Lower leg skin (tissue), 4 donors: Measurements from ENCODE around the gene TRPC4AP. TPM values are rescaled to one million over a fixed set of nuclear protein-coding genes. Genes with fewer than 3 reads are reported as not detected.

Experiments
- DNase-seq, 2 donors: peaks; one replicate each; pipeline ENCODE4 v3.0.0-alpha.2; 2019; ENCODE audit warnings: low spot score in 2 of 2
- H3K4me3 ChIP-seq: fragments of 200-600 bp; sonication (generic); 2 replicates; pipeline ENCODE4 v1.5.1; 2017; ENCODE audit warnings: mild to moderate bottlenecking, low read depth; ENCODE audit not compliant: poor library complexity, severe bottlenecking
- CTCF ChIP-seq, 3 donors: fragments of 450-650 bp; IDR thresholded peaks; one replicate each; pipeline ENCODE4 v1.5.1; 2016; ENCODE audit warnings: antibody characterized with exemption in 3 of 3, mild to moderate bottlenecking in 3 of 3, moderate library complexity in 2 of 3
- POLR2A ChIP-seq, 2 donors: fragments of 450-650 bp; IDR thresholded peaks; one replicate each; pipeline ENCODE4 v1.6.1; 2016 to 2017; ENCODE audit warnings: antibody characterized with exemption in 2 of 2, mild to moderate bottlenecking in 1 of 2, moderate library complexity in 1 of 2
- WGBS, 2 donors: methylation state at CpG; one replicate each; pipeline ENCODE4 v1.1.5; 2018; 5-methylcytosine and 5-hydroxymethylcytosine counted together
- intact Hi-C: fragments of 100-400 bp; cut with DNase I; formaldehyde crosslinking; loops from one replicate; pipeline ENCODE4 v1.15.0; 2023; ENCODE audit warnings: low total_unique reads
- total RNA-seq, 4 donors: library from RNA; depleted of rRNA; stranded (reverse); fragments of >200 nt; gene quantifications; one replicate each; pipeline ENCODE4 v1.1.0, GENCODE V29; 2016

The TRPC4AP gene
- total RNA-seq, 4 donors from 2014 or later = 40.3 to 64.5 (median 50.0) TPM

GRCh38 chr20:34956751-34957472 is 135.7 kb downstream of the TRPC4AP start:
- intact Hi-C loops = loop anchor here (5.0 kb wide), 1 partner anchor 410 kb away; no protein-coding TSS in a partner anchor
- no peak for DNase-seq
- TF ChIP-seq CTCF (IDR thresholded peaks at IDR 0.05) (no peak), POLR2A (IDR thresholded peaks at IDR 0.05) (no peak)
- 80 to 85% methylated on average over 21 of the region's 21 CpGs for whole genome bisulfite sequencing, 2 donors
- H3K4me3 ChIP-seq = no peak overlapping the region

DNA sequence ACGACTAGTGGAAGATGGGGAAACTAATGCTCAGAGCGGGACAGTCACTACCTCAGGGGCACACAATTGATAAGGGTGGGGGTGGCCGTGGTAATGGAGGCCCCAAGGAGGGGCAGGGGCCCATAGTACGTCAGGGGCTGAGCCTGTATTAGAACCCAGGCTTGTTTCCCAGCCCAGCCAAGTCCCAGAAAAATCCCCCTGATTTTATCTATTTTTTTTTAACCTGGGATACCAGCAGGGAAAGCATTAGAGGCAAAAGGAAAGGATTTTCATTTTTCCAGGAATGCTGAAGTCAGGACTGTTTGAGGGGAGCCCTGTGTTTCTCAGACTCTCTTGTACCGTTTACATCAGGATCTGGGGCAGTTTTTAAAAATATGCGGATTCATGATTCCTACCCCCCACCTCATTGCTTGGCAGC is 136.6 kb downstream of the TRPC4AP start:
- intact Hi-C loops = loop anchor here (5.0 kb wide), 1 partner anchor 411 kb away; no protein-coding TSS in a partner anchor

DNA sequence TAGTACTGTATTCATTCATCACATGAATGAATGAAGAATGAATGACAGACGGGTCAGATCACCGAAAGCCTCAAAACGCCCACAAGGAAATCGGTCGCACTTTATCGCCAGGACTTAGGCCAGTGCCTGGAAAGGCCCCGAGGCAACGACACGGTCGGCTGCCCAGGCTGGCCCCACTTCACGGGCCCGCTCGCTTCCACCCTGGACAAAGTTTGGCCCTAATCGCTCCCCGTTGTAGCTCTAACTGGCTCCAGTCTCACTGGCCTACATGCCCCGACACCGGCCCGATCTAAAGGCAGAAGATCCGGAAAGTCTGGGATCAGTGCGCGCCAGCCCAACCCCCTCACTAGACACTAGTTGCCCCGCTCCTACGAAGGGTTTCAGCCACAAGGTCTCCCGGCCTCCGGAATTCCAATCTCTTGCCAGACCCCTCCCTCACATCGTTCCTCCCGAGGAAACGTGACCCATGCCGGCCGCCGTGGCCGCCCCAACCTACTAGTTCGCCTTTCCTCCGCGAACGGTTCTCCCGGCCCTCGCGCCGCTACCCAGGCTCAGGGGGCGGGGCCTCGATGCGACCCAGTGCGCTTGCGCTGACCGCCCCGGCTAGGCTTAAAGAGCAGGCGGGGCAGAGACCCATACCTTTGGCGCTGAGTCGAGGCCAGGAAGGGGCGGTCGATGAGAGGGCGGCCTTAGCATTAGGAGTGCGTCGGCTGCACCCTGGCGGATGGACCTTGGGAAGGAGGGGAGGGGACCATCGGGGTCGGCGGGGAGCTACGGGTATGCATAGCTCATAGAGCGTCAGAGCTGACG is 137.2 kb downstream of the TRPC4AP start, which contains the start of the genes GSS and MYH7B:
TSS of gene GSS (minus strand) at position 576 of the 810 bp plus-strand sequence. CDS start 3,954 bp downstream, outside the sequence.
TSS of gene MYH7B (plus strand) at position 638 of the 810 bp plus-strand sequence. CDS start 22,138 bp downstream, outside the sequence.
- 0 to 1% methylated on average over 38 to 62 of the region's 62 CpGs for WGBS, 2 donors
- TF ChIP-seq POLR2A (IDR thresholded peaks at IDR 0.05) (peak in 1 of 2 donors; percentile 31), CTCF (IDR thresholded peaks at IDR 0.05) (peak in 1 of 3 donors; percentile 37)
- H3K4me3 ChIP-seq = peak within 1 kb of the TSS; percentile 47
- intact Hi-C loops = loop anchor here (1.0 to 5.0 kb wide), 2 partner anchors 80 to 412 kb away; no protein-coding TSS in a partner anchor
- DNase-seq = peak; percentile 95 to 99

More for the DNA sequence above, 136.6 kb downstream of the TRPC4AP start:
- TF ChIP-seq CTCF (IDR thresholded peaks at IDR 0.05) (no peak), POLR2A (IDR thresholded peaks at IDR 0.05) (no peak)
- DNase-seq = no peak
- no peak overlapping the region for H3K4me3 ChIP-seq
- WGBS, 2 donors = 10 to 13% methylated on average over 6 of the region's 6 CpGs

DNA sequence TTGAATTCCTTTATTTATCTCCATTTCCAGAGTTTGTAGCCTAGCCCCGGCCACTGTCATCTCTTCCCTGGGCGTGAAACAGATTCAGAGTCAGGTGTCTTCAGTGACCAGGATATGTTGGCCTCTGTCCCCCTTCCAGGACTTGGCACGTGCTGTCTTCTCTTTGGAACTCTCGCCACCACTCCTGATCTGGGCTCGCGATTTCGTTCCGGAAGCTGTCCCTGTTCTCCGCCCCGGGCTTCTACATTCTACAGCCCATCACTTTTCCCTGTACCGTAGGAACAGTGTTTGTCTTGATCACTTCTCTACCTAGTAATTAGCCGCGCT is 137.7 kb downstream of the TRPC4AP start:
- intact Hi-C loops = loop anchor here (1.0 to 5.0 kb wide), 2 partner anchors 80 to 412 kb away; no protein-coding TSS in a partner anchor
- H3K4me3 ChIP-seq = peak overlapping the region; percentile 47
- DNase-seq = no peak
- WGBS, 2 donors = 7 to 14% methylated on average over 13 of the region's 13 CpGs
- TF ChIP-seq CTCF (IDR thresholded peaks at IDR 0.05) = no peak

GRCh38 chr20:34953960-34954359 is 138.6 kb downstream of the TRPC4AP start:
- WGBS, 2 donors = 68 to 77% methylated on average over 7 of the region's 7 CpGs
- DNase-seq = no peak
- intact Hi-C loops = no loop called here
- TF ChIP-seq CTCF (IDR thresholded peaks at IDR 0.05) (no peak), POLR2A (IDR thresholded peaks at IDR 0.05) (no peak)
- no peak overlapping the region for H3K4me3 ChIP-seq
